HuH-7.5 (cell line): Measurements from ENCODE around the gene CLUH.
"Not testable (repeated sequence)": the region's sequence is repeated elsewhere in the genome, so short reads cannot be mapped to it uniquely, and the experiment has no call there.

Experiments used
- DNase-seq: peaks from one replicate; pipeline ENCODE4 v3.0.0; 2011; ENCODE audit warnings: low spot score

CLUH gene

DNA sequence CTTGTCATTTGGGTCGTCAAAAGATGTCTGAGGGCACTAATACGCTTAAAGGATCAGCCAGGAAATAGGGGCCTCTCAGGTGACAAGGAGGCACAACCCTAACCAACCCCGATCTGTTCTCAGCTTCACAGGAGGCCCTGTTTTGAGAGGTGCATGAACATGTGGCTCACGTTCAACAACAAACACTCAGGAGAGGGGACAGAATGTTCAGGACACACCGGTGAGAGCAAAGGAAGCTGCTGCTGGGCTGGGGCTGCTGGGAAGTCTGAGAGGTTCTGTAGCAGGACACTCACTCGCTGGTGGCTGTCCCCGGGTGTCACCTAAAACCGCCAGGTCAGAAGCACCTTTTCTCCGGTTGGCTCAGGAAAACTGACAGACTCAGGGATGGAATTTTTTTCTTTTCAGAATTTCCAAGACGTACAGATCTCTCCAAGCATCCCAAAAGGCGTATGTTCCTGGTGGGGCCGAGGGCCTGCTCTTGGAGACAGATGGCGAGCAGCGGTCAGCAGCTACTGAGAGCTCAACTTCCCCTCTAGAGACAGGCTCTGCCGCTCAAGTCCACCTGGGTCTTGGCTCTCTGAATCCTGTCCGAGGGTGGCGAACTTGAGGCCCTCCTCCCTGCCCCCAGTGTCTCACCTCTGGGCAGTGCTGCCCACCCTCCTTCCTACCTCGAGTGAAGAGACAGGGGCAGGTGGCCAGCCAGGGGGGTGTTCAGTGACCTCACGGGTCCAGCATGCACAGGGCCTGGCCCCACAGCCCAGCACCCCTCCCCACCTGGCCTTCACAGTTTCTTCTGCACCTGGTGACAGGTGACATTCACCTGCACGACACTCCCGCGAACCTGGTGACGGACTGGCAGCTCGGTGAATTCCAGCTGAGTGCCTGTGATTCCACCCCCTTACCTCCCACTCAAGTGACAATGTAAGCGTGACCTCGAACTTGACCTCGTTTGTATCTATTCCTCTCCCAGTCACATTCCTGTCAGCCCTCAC is 22.9 kb downstream of the CLUH start:
- DNase-seq: no peak

DNA sequence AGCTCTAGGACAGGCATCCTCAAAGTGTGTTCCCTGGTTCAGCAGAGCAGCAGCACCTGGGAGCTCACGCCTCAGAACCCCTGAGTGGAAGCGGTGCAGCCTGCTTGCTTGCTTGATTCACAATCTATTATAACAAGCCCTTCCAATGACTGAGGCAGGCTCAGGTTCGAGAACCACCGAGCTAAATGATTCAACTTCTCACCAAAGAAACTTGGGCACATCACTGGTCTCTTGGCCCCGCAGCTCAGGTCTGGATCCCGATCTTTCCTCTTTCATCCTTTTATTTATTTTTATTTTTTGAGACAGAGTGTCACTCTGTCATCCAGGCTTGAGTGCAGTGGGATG is 24.5 kb downstream of the CLUH start:
- DNase-seq: no peak

DNA sequence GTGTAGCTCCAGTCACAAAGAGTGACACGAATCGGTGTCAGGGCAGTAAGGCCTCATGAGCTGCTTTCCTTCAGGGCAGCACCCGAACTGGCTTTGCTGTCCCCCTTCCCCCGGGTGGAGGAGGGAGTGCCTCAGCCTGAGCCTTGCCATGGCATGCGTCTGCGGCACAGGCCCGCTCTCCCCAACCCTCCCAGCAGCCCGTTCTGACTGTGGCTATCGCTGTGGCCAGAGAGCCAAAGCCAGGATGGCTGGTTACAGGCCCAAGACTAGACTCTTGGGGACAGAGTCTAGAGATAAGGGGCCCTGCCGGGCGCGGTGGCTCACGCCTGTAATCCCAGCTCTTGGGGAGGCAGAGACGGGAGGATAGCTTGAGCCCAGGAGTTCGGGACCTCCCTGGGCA is 25.9 kb downstream of the CLUH start:
- DNase-seq: no peak

DNA sequence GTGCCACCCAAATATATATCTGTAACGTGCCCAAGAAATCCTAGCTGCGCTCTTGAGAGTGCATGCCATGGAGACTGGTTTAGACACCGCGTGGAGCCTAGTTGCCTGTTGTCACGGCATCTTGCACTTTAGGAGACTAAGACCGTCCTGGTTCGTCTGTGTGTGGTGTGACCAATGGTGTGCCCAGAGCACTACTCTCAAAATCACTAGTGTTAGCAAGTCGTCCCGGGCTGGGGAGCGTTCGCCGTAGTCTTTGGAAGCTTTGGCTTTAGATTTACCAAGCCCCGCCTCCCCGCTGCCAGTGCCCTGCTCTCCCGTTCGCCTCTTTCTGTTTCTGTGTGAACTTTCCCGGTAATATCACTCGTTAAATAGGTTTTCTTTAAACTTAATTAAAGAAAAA is 27.0 kb downstream of the CLUH start:
- no peak for DNase-seq

DNA sequence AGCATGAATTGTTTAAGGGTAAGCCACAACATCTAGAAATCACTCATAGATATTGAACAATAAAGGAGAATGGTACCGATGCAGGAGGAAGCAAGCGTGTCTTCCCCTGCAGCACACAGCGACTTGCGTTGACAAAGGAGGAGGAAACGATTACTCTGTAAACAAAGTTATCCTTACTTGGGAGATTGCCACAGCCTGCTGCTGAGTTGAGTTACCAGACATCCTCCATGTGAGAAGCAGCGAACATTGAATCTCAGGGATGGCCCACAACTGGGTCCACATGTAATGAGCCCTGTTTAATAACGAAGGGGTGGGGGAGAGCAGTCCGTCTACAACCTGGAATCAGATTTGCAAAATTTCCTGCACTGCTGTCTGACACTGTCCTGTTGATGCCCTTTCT is 27.7 kb downstream of the CLUH start:
- DNase-seq: no peak

DNA sequence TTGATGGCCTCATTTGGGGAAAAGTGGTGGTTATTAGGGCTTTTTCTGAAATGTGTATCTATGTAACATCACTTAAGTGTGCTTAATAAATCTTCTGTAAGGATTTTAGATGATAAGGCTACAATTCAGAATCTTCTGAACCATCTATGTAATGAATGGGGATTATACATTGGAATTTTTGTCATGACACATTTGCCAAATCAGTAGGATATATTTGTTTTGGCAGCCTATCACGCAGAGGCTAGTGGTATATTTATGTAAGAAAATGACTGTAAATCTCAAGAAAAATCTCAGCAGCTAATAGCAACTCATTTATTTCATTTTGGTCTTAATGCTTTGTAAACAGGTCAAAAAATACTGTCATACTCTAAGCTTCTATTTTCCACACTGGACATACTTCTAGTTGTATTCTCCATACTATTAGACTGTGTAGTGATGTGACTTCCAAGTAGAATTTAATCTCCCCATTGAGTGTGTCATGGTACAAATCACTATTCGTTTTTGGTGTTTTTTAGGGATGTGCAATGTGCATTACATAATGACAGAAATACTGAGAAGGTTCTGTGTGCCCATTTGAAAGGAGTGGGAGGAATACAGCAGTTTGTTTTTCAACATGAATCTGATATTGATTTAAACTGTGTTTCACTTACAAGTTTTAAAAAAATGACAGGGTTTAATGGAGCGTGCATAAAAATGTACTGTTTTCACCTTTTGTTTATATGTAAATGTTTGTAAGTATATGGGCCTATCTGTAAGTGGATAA is 29.2 kb downstream of the CLUH start:
- no peak for DNase-seq

DNA sequence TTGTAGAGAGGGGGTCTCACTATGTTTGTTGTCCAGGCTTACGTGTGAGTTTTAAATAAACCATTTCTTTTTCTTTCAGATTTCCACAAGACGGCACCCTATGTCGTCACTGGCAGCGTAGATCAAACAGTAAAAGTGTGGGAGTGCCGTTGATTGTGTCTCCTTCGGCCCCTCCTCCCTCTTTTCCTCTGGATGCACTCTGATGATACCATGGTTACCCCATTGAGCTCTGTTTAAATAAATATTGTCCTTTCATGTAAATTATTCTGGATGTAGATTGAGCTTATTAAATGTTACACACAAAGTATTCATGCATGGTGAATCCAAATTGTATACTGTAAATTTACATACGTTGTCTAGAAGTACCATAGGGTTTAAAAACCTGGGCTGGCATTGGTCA is 29.9 kb downstream of the CLUH start:
- DNase-seq: no peak

DNA sequence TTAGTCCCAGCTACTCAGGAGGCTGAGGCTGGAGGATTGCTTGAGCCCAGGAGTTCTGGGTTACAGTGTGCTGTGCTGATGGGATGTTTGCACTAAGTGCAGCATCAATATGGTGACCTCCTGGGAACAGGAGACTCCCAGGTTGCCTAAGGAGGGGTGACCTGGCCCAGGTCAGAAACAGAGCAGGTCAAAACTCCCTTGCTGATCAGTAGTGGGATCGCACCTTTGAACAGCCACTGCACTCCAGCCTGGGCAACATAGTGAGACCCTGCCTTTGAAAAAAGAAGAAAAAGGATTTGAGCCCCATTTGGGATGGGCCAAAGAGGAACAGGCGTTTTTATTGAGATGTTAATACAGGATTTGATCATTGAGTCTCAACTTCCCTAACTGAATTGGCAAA is 30.6 kb downstream of the CLUH start:
- no peak for DNase-seq

DNA sequence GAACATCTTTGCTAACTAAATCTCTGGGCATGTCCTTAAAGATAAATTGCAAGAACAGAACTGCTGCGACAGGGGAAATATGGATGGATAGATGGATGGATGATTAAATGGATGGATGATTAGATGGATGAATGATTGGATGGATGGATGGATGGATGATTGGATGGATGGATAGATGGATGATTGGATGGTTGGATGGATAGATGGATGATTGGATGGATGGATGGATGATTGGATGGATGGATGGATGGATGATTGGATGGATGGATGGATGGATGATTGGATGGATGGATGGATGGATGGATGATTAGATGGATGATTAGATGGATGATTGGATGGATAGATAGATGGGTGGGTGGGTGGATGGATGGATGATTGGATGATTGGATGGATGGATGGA is 32.3 kb downstream of the CLUH start:
- not testable (repeated sequence) for DNase-seq

DNA sequence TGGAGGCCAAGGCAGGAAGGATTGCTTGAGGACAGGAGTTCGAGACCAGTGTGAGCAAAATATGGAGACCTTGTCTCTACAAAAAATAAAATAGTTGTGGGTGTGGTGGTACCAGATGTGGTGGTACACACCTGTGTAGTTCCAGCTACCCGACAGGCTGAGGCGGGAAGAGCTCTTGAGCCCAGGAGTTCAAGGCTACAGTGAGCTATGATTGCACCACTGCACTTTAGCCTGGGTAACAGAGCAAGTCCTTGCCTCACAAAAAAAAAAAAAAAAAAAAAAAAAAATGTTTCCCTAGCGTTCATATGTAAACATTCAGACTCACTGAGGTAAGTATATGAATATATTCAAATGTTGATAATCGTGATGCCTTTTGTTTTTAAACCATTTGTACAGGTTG is 39.5 kb downstream of the CLUH start:
- DNase-seq: no peak

DNA sequence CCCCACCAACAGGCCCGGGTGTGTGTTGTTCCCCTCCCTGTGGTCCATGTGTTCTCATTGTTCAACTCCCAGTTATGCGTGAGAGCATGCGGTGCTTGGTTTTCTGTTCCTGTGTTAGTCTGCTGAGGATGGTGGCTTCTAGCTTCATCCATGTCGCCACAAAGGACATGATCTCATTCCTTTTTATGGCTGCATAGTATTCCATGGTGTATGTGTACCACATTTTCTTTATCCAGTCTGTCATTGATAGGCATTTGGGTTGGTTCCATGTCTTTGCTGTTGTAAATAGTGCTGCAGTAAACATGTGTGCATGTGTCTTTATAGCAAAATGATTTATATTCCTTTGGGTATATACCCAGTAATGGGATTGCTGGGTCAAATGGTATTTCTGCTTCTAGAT is 51.2 kb downstream of the CLUH start:
- not testable (repeated sequence) for DNase-seq

DNA sequence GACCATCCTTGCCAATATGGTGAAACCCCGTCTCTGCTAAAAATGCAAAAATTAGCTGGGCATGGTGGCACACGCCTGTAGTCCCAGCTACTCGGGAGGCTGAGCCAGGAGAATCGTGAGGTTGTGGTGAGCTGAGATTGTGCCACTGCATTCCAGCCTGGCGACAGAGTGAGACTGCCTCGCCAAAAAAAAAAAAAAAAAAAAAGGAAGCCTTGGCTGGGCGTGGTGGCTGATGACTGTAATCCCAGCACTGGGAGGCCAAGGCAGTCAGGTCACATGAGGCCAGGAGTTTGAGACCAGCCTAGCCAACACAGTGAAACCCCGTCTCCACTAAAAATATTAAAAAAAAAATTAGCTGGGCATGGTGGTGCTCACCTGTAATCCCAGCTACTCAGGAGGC is 52.2 kb downstream of the CLUH start:
- DNase-seq: not testable (repeated sequence)

DNA sequence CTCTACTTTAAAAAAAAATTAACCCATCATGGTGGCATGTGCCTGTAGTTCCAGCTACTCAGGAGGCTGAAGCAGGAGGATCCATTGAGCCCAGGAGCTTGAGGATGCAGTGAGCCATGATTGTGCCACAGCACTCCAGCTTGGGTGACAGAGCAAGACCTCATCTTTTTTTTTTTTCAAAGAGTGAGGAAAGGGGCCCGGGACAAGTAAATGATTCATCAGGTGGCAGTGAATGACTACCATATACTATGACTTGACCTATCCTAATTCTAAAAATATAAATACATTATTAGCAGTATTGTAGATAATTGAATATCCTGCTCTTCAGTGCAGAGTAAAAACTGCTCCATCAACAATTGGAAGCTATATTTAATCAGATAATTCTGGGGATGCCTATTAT is 55.3 kb downstream of the CLUH start:
- DNase-seq: no peak

DNA sequence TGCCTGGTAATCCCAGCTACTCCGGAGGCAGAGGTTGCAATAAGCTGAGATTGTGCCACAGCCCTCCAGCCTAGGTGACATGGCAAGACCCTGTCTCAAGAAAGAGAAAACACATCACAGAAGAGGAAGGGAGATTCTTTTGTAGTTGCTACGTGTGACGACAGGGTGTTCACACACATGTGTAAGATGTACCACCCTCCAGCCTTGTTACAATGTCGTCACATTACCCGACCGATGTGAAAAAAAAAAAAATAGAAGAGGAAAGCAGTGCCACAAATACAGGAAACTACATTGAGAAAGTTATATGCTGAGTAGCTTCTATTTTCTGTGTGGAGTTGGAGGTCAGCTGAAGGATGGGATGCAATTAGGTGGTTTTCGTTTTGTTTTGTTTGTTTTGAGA is 56.0 kb downstream of the CLUH start:
- DNase-seq: no peak

DNA sequence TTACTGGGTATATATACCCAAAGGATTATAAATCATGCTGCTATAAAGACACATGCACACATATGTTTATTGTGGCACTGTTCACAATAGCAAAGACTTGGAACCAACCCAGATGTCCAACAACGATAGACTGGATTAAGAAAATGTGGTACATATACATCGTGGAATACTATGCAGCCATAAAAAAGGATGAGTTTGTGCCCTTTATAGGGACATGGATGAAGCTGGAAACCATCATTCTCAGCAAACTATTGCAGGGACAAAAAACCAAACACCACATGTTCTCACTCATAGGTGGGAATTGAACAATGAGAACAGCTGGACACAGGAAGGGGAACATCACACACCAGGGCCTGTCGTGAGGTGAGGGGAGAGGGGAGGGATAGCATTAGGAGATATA is 58.7 kb downstream of the CLUH start:
- DNase-seq: not testable (repeated sequence)

DNA sequence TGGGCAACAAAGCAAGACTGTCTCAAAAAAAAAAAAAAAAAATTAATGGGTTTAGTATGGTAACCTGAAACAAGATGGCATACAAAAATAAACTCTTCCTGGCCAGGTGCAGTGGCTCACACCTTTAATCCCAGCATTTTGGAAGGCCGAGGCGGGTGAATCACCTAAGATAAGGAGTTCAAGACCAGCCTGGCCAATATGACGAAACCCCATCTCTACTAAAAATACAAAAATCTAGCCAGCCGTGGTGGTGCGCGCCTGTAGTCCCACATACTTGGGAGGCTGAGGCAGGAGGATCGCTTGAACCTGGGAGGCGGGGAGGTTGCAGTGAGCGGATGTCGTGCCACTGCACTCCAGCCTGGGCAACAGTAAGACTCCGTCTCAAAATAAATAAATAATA is 62.4 kb downstream of the CLUH start:
- no peak for DNase-seq

DNA sequence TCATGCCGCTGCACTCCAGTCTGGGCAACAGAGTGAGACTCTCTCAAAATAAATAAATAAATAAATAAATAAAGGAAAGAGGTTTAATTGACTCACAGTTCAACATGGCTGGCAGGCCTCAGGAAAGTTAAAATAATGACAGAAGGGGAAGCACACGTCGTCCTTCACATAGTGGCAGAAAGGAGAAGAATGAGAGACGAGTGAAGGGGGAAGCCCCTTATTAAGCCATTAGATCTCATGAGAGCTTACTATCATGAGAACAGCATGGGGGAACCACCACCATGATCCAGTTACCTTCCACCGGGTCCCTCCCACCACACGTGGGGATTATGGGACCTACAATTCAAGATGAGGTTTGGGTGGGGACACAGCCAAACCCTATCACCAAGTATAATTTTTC is 63.6 kb downstream of the CLUH start:
- no peak for DNase-seq

DNA sequence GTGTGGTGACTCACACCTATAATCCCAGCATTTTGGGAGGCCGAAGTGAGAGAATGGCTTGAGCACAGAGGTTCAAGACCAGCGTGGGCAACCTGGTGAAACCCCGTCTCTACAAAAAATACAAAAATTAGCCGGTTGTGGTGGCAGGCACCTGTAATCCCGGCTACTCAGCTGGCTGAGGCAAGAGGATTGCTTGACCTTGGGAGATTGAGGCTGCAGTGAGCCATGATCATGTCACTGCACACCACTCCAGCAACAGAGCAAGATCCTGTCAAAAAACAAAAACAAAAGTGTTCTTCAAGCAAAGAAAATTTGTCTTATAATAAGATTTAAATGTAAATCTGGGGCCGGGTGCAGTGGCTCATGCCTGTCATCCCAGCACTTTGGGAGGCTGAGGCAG is 66.6 kb downstream of the CLUH start:
- no peak for DNase-seq
